ENCODE measurements around the gene USPL1.

DNA sequence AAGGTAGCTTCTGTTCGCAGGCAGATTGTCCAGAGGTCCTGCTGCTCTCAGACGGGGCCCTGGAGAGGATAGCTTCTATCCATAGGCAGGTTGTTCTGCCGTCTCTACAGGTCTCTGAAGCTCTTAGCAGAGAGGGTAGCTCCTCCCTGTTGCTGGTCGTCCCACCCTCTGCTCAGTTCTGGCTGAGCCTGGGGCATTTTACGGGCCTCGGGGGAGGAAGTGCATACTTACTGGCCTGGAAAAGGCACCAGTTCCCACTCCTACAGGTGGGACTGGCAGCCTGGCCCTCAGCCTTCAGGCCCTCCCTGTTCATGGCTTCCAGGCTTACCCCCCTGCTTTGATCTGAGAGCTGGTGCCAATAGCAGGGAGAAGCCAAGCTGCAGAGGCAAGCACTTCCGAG is 42.3 kb downstream of the USPL1 start:
- no peak for TF ChIP-seq CTCF (IDR thresholded peaks at IDR 0.05)
- no peak for TF ChIP-seq POLR2A (IDR thresholded peaks at IDR 0.05)
